ENCODE results near the gene SMTNL1. TPM values are rescaled to one million over a fixed set of nuclear protein-coding genes. Genes with fewer than 3 reads are reported as not detected.

SMTNL1 gene
- polyA plus RNA-seq, 1 of the 3 experiments (the other 2 are of a cell fraction), result not detected

DNA sequence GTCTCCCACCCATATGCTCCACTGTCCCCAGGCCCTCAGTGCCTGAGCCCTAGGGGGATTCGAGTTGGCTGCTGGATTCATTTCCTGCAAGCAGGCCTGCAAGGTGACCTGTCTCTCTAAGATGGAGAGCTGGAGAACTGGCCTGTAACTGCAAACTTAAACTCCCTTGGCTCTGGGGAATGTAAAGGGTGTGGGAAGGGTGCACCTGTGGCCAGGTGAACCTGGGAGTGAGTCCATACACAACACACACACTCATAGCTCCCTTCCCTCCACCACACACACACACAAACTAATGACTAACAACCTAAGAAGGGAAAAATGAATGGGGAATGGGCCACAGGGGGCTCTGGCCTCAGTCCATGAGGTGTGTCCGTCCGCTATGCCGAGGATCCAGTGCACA lies 14.5 kb downstream of the SMTNL1 start:
- ChIA-PET CTCF (interaction anchor here (1.4 to 7.6 kb wide), 2 partner anchors 16 to 92 kb away, joined by 6 to 36 read pairs; partner anchors contain the start of gene UBE2L6), POLR2A (no interaction called here)
- peaks cover 13 to 44% of the 10 kb centered on the region in 2 experiments for H3K36me3 ChIP-seq (replicated peaks in 1 of 2; ENCODE audit: control insufficient read depth in 1 of 2, insufficient read depth in 2 of 2, low read length in 1 of 2)
- no peak overlapping the region for H3K9ac ChIP-seq
- no peak for DNase-seq
- 83% methylated on average over 4 of the region's 4 CpGs for WGBS (ENCODE audit: low lambda C conversion rate)
- H3K9me3 ChIP-seq, result no peaks in the 10 kb centered on the region
- H3K79me2 ChIP-seq (ENCODE audit: insufficient read depth), result no peaks in the 10 kb centered on the region
- H3K9me2 ChIP-seq, result no peaks in the 10 kb centered on the region
- H2AFZ ChIP-seq (ENCODE audit: low read depth), result no peak overlapping the region
- no peaks in the 10 kb centered on the region for H4K20me1 ChIP-seq (ENCODE audit: insufficient read depth)
- no peak for TF ChIP-seq TAF1 (IDR thresholded peaks at IDR 0.05; ENCODE audit: borderline replicate concordance, low read depth, low read length)
- TF ChIP-seq JUND (IDR thresholded peaks at IDR 0.05), result no peak
- TF ChIP-seq RCOR1 (IDR thresholded peaks at IDR 0.05; ENCODE audit: low read length), result no peak
- H3K27me3 ChIP-seq (ENCODE audit: insufficient read depth), result no peaks in the 10 kb centered on the region
- no peaks in the 10 kb centered on the region for H3F3A ChIP-seq (replicated peaks; ENCODE audit: insufficient read depth)
- no peaks in the 10 kb centered on the region for H3K4me1 ChIP-seq (ENCODE audit: control insufficient read depth in 1 of 2, insufficient read depth in 2 of 2, low read depth in 1 of 2, low read length in 1 of 2)
- no peak overlapping the region for H3K27ac ChIP-seq (ENCODE audit: low read depth in 2 of 2, low read length in 1 of 2)
- H3K4me2 ChIP-seq, result no peak overlapping the region
- H3K4me3 ChIP-seq (ENCODE audit: low read depth in 2 of 2, low read length in 1 of 2), result no peak overlapping the region

DNA sequence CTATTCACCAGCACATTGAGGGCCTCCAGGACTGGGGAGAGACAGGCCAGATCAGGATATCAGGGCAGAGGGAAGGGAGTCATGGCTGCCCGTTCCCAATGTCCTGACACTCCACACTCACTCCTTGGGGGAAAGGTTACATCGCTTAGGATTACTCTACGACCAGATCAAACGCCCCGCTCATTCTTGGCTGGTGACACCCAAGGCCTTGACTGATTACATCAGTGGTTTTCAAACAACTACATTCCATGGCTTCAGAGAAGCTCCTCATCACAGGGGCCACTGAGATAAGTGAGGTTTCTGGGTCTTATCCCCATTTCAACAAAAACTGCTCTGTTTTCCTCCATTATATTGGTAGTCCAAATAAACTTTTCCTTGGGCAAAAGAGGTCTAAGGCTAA lies 15.1 kb downstream of the SMTNL1 start:
- TF ChIP-seq, protein P1, sequence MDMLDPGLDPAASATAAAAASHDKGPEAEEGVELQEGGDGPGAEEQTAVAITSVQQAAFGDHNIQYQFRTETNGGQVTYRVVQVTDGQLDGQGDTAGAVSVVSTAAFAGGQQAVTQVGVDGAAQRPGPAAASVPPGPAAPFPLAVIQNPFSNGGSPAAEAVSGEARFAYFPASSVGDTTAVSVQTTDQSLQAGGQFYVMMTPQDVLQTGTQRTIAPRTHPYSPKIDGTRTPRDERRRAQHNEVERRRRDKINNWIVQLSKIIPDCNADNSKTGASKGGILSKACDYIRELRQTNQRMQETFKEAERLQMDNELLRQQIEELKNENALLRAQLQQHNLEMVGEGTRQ (IDR thresholded peaks at IDR 0.05; ENCODE audit: borderline replicate concordance, low read depth, low read length), result no peak
- TF ChIP-seq NRF1 (IDR thresholded peaks at IDR 0.05; ENCODE audit: low read depth, low read length) (no peak), GATA2 (CRISPR knock-in tag; IDR thresholded peaks at IDR 0.05) (no peak), JUND (IDR thresholded peaks at IDR 0.05) (no peak)
- TF ChIP-seq, protein P2, sequence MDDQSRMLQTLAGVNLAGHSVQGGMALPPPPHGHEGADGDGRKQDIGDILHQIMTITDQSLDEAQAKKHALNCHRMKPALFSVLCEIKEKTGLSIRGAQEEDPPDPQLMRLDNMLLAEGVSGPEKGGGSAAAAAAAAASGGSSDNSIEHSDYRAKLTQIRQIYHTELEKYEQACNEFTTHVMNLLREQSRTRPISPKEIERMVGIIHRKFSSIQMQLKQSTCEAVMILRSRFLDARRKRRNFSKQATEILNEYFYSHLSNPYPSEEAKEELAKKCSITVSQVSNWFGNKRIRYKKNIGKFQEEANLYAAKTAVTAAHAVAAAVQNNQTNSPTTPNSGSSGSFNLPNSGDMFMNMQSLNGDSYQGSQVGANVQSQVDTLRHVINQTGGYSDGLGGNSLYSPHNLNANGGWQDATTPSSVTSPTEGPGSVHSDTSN (IDR thresholded peaks at IDR 0.05), result no peak
- TF ChIP-seq, protein P3, sequence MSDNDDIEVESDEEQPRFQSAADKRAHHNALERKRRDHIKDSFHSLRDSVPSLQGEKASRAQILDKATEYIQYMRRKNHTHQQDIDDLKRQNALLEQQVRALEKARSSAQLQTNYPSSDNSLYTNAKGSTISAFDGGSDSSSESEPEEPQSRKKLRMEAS (IDR thresholded peaks at IDR 0.05; ENCODE audit: low read depth), result no peak
- H3K4me2 ChIP-seq, result no peak overlapping the region
- no peaks in the 10 kb centered on the region for H3K79me2 ChIP-seq (ENCODE audit: insufficient read depth)
- H3K36me3 ChIP-seq (replicated peaks in 1 of 2; ENCODE audit: control insufficient read depth in 1 of 2, insufficient read depth in 2 of 2, low read length in 1 of 2), result peaks cover 14 to 44% of the 10 kb centered on the region in 2 experiments
- no peak overlapping the region for H2AFZ ChIP-seq (ENCODE audit: low read depth)
- H3K9me2 ChIP-seq, result no peaks in the 10 kb centered on the region
- H3K9me3 ChIP-seq, result no peaks in the 10 kb centered on the region
- ChIA-PET POLR2A (interaction anchor here (0.5 kb wide), 1 partner anchor 51 kb away, joined by 4 read pairs; no protein-coding TSS in a partner anchor), CTCF (interaction anchor here (1.4 to 7.6 kb wide), 2 partner anchors 16 to 92 kb away, joined by 6 to 36 read pairs; partner anchors contain the start of gene UBE2L6)
- H3K4me1 ChIP-seq (ENCODE audit: control insufficient read depth in 1 of 2, insufficient read depth in 2 of 2, low read depth in 1 of 2, low read length in 1 of 2), result no peaks in the 10 kb centered on the region
- no peaks in the 10 kb centered on the region for H4K20me1 ChIP-seq (ENCODE audit: insufficient read depth)
- no peak overlapping the region for H3K9ac ChIP-seq
- WGBS (ENCODE audit: low lambda C conversion rate), result 80% methylated on average over 5 of the region's 5 CpGs
- H3F3A ChIP-seq (replicated peaks; ENCODE audit: insufficient read depth), result no peaks in the 10 kb centered on the region
- no peak overlapping the region for H3K4me3 ChIP-seq (ENCODE audit: low read depth in 2 of 2, low read length in 1 of 2)
- H3K27ac ChIP-seq (ENCODE audit: low read depth in 2 of 2, low read length in 1 of 2), result no peak overlapping the region
- DNase-seq, result no peak
- H3K27me3 ChIP-seq (ENCODE audit: insufficient read depth), result no peaks in the 10 kb centered on the region

DNA sequence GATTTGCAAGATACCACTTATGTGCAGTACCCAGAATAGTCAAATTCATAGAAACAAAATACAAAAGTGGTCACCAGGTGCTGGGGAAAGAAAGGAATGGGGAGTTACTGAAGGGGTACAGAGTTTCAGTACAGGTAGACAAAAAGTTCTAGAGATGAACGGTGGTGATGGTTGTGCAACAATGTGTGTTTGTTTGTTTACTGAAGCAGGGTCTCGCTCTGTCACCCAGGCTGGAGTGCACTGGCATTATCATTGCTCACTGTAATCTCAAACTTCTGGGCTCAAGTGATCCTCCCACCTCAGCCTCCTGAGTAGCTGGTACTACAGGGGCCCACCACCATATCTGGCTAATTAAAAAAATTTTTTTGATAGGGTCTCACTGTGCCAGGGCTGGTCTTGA lies 18.0 kb downstream of the SMTNL1 start:
- Histone ChIP-seq H3K4me2 (no peak overlapping the region), H4K20me1 (ENCODE audit: insufficient read depth) (no peaks in the 10 kb centered on the region), H3K9me2 (no peaks in the 10 kb centered on the region), H3K9ac (no peak overlapping the region), H3K9me3 (no peaks in the 10 kb centered on the region), H3F3A (replicated peaks; ENCODE audit: insufficient read depth) (no peaks in the 10 kb centered on the region), H3K27me3 (ENCODE audit: insufficient read depth) (no peaks in the 10 kb centered on the region), H3K79me2 (ENCODE audit: insufficient read depth) (no peaks in the 10 kb centered on the region), H2AFZ (ENCODE audit: low read depth) (no peak overlapping the region), H3K36me3 (replicated peaks in 1 of 2; ENCODE audit: control insufficient read depth in 1 of 2, insufficient read depth in 2 of 2, low read length in 1 of 2) (peaks cover 14 to 43% of the 10 kb centered on the region in 2 experiments), H3K27ac (ENCODE audit: low read depth in 2 of 2, low read length in 1 of 2) (no peak overlapping the region), H3K4me1 (ENCODE audit: control insufficient read depth in 1 of 2, insufficient read depth in 2 of 2, low read depth in 1 of 2, low read length in 1 of 2) (no peaks in the 10 kb centered on the region), H3K4me3 (ENCODE audit: low read depth in 2 of 2, low read length in 1 of 2) (no peak overlapping the region)
- TF ChIP-seq FOXM1 (IDR thresholded peaks at IDR 0.05; ENCODE audit: low read depth) (no peak), FOSL2 (IDR thresholded peaks at IDR 0.05; ENCODE audit: borderline replicate concordance, low read depth) (no peak), POLR2AphosphoS5 (IDR thresholded peaks at IDR 0.05; ENCODE audit: low read depth, low read length) (no peak), RFX5 (IDR thresholded peaks at IDR 0.05; ENCODE audit: low read length) (no peak), EZH2phosphoT487 (IDR thresholded peaks at IDR 0.05; ENCODE audit: borderline replicate concordance, low read depth) (no peak)
- TF ChIP-seq, protein P2 (IDR thresholded peaks at IDR 0.05), result no peak
- TF ChIP-seq, protein P4, sequence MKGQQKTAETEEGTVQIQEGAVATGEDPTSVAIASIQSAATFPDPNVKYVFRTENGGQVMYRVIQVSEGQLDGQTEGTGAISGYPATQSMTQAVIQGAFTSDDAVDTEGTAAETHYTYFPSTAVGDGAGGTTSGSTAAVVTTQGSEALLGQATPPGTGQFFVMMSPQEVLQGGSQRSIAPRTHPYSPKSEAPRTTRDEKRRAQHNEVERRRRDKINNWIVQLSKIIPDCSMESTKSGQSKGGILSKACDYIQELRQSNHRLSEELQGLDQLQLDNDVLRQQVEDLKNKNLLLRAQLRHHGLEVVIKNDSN (IDR thresholded peaks at IDR 0.05; ENCODE audit: borderline replicate concordance, low read depth), result no peak
- TF ChIP-seq, protein P5, sequence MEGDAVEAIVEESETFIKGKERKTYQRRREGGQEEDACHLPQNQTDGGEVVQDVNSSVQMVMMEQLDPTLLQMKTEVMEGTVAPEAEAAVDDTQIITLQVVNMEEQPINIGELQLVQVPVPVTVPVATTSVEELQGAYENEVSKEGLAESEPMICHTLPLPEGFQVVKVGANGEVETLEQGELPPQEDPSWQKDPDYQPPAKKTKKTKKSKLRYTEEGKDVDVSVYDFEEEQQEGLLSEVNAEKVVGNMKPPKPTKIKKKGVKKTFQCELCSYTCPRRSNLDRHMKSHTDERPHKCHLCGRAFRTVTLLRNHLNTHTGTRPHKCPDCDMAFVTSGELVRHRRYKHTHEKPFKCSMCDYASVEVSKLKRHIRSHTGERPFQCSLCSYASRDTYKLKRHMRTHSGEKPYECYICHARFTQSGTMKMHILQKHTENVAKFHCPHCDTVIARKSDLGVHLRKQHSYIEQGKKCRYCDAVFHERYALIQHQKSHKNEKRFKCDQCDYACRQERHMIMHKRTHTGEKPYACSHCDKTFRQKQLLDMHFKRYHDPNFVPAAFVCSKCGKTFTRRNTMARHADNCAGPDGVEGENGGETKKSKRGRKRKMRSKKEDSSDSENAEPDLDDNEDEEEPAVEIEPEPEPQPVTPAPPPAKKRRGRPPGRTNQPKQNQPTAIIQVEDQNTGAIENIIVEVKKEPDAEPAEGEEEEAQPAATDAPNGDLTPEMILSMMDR (IDR thresholded peaks at IDR 0.05), result no peak
- no peak for DNase-seq
- WGBS (ENCODE audit: low lambda C conversion rate), result 83% methylated on average over 2 of the region's 2 CpGs
- ChIA-PET CTCF (interaction anchor here (1.6 to 1.8 kb wide), 2 partner anchors 12 to 28 kb away, joined by 5 to 6 read pairs; partner anchors contain the start of gene UBE2L6), POLR2A (no interaction called here)

Measured in SK-N-SH (cell line).